D721Med (cell line): ENCODE measurements around the gene LY6G6F.

ENCODE experiments used
- DNase-seq: peaks from one replicate; pipeline ENCODE4 v3.0.0; 2011; ENCODE audit warnings: low spot score; ENCODE audit not compliant: insufficient read length
- FAIRE-seq: peaks from 2 replicates; lab custom pipeline; 2011; peaks lifted over from hg19 to GRCh38; lab: Jason Lieb, UNC
- TF ChIP-seq, protein P1 (sequence below): IDR thresholded peaks from 2 replicates; pipeline ENCODE4 v1.5.1; 2012; ENCODE audit warnings: mild to moderate bottlenecking, control low read depth; ENCODE audit not compliant: insufficient read depth; ENCODE audit errors: missing control alignments

The LY6G6F gene

GRCh38 chr6:31744422-31744821, 37.8 kb downstream of the LY6G6F start:
- TF ChIP-seq, protein P1, sequence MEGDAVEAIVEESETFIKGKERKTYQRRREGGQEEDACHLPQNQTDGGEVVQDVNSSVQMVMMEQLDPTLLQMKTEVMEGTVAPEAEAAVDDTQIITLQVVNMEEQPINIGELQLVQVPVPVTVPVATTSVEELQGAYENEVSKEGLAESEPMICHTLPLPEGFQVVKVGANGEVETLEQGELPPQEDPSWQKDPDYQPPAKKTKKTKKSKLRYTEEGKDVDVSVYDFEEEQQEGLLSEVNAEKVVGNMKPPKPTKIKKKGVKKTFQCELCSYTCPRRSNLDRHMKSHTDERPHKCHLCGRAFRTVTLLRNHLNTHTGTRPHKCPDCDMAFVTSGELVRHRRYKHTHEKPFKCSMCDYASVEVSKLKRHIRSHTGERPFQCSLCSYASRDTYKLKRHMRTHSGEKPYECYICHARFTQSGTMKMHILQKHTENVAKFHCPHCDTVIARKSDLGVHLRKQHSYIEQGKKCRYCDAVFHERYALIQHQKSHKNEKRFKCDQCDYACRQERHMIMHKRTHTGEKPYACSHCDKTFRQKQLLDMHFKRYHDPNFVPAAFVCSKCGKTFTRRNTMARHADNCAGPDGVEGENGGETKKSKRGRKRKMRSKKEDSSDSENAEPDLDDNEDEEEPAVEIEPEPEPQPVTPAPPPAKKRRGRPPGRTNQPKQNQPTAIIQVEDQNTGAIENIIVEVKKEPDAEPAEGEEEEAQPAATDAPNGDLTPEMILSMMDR, result no peak
- FAIRE-seq (no peak), DNase-seq (peak; percentile 77)

GRCh38 chr6:31749301-31750036, 42.8 kb downstream of the LY6G6F start:
- FAIRE-seq, result no peak

GRCh38 chr6:31750411-31751022, 43.9 kb downstream of the LY6G6F start:
- no peak for FAIRE-seq
- TF ChIP-seq, protein P1, result no peak
- no peak for DNase-seq

More at GRCh38 chr6:31749301-31750036, 42.8 kb downstream of the LY6G6F start:
- TF ChIP-seq, protein P1, result no peak
- no peak for DNase-seq

DNA sequence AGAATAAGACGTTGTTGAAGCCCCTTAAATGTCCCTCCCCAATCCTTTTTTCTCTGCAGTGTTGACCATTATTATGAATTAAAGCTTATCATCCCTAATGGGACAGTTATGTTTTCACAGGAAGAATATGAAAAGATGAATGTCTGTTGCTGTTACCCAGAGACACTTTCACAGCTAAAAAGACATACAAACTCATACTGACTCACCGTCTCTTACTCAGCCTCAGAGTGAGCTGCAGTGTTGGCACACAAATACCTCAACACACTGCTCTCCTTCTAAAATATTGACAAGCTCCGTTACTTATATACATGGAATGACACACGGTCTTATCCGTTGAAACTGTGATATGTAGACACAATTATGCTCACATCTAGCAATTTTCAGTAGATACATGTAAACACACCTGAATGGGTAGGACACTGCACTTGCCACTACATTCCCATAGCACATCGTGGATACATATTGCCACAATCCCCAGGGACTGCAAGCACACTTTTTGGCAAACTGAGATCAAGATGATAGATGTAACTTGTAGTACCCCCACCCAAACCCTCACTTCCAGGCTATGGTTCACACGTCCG, 46.2 kb downstream of the LY6G6F start:
- FAIRE-seq (no peak), DNase-seq (no peak)
- TF ChIP-seq, protein P1, result no peak

GRCh38 chr6:31758281-31758680, 51.6 kb downstream of the LY6G6F start:
- no peak for DNase-seq
- no peak for FAIRE-seq
- TF ChIP-seq, protein P1, result no peak
